GM12864 (cell line): ENCODE measurements around the gene TMEM106B.
"Not testable (repeated sequence)": the region's sequence is repeated elsewhere in the genome, so short reads cannot be mapped to it uniquely, and the experiment has no call there.

ENCODE experiments used
- DNase-seq: peaks from one replicate; pipeline ENCODE4 v3.0.0-alpha.2; 2011; ENCODE audit warnings: low read depth
- H3K4me3 ChIP-seq: 2 replicates; pipeline ENCODE4 v1.5.1; 2011; ENCODE audit warnings: mild to moderate bottlenecking, low read depth, low read length, control low read depth
- TF ChIP-seq, protein P1 (sequence below): IDR thresholded peaks from 2 replicates; pipeline ENCODE4 v1.5.1; 2011; ENCODE audit warnings: low read depth, mild to moderate bottlenecking, moderate library complexity, low read length, control low read depth, inconsistent platforms; ENCODE audit errors: missing control alignments

TMEM106B gene

DNA sequence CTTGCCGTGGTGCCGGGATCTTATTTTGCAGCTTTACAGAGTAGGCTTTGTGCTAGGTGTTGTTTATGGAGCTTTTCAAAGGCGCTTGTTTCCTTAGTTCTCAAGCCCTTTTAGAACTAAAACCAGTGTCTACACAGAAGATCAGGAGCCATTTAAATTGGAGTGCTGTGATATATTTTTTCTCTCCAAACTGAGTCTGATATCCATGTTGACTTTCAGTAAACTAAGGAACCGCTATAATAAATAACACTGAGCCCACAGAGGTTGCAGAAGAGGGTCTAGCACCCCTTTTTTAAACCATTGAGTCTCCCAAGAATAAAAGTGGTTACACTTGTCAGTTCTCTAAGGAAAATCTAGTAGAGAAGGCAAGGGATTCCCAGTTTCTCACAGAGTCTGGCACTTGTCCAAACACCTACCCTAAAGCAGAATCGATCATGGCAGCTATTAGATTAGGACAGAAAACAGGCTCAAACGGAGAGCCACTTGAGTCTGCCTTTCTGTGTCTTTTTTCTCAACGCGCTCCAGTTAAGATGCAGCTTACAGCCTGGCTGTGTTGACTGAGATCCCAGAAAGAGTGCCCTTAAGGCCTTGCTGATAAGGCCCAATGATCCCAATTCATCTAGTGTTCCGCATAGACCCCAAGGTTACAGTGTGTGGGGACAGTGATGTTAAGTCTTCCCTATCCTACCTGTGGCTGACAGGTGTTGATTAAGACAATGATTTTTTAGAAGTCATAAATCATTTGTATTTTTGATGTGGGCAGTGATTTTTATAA lies 804 bp downstream of the TMEM106B start:
- peak overlapping the region; percentile 73 for H3K4me3 ChIP-seq
- DNase-seq = no peak
- TF ChIP-seq, protein P1, sequence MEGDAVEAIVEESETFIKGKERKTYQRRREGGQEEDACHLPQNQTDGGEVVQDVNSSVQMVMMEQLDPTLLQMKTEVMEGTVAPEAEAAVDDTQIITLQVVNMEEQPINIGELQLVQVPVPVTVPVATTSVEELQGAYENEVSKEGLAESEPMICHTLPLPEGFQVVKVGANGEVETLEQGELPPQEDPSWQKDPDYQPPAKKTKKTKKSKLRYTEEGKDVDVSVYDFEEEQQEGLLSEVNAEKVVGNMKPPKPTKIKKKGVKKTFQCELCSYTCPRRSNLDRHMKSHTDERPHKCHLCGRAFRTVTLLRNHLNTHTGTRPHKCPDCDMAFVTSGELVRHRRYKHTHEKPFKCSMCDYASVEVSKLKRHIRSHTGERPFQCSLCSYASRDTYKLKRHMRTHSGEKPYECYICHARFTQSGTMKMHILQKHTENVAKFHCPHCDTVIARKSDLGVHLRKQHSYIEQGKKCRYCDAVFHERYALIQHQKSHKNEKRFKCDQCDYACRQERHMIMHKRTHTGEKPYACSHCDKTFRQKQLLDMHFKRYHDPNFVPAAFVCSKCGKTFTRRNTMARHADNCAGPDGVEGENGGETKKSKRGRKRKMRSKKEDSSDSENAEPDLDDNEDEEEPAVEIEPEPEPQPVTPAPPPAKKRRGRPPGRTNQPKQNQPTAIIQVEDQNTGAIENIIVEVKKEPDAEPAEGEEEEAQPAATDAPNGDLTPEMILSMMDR = no peak

DNA sequence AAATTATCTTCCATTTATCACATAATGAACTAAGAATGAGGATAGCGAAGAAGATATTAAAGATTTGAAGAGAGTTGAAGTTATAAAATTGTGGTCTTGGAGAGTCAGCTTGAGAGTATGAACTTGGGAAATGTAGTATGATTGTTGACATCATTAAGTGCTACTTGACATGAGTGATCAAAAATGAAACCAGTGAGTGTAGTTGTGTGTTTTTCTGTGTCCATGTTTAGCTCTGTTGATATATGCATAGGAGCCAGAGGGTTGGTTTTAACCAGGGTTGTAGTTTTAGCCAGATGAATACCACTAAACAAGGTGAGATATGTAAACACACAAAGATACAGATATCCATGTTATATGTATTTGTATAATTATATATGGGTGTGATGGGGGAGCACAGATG lies 6.2 kb downstream of the TMEM106B start:
- TF ChIP-seq, protein P1 = no peak
- H3K4me3 ChIP-seq = no peak overlapping the region
- no peak for DNase-seq

DNA sequence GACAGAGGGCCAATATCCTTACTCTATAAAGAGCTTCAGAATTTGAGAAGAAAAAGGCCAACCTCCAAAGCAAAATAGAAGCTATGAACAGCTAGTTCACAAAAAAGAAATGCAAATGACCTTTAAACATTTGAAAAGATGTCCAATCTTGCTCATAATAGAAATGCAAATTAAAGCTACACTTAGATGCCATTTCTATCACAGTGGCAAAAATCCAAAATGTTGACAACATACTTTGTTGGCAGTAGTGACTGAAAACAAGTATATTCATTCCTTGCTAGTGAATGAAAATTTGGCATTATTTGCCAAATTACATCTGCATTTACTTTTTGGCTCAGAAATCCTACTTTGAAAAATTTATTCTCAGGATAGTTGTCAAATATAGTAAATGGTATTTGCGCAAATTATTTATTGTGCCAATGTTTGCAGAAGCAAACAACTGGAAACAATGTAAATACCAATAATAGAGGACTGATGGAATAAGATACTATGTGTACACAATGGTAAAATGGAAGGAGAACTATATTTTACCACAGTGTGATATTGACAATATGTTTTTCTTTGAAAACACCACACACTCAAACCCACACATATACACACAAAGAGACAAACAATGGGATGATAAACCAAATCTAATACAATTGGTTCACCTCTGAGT lies 9.4 kb downstream of the TMEM106B start:
- DNase-seq = no peak
- TF ChIP-seq, protein P1 = no peak
- H3K4me3 ChIP-seq = no peak overlapping the region

DNA sequence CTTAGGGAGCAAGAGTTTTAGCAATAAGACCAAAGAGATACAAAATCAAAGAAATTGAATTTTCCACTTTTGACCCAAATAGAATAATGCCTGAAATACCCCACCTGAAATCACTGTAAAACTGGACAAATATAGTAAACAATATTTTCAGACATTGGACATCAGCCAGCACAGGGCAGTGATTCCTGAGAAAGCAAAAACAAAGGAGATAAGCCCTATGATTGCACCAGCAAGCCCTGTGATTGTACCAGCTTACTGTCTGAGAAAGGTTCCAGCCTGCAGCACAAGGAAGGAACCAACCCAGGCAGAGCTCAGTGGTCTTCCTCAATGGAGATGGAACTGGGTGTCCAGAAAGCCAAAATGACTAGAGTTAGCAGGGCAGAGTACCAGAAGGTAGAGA lies 10.3 kb downstream of the TMEM106B start:
- no peak overlapping the region for H3K4me3 ChIP-seq
- TF ChIP-seq, protein P1 = no peak
- DNase-seq = no peak

DNA sequence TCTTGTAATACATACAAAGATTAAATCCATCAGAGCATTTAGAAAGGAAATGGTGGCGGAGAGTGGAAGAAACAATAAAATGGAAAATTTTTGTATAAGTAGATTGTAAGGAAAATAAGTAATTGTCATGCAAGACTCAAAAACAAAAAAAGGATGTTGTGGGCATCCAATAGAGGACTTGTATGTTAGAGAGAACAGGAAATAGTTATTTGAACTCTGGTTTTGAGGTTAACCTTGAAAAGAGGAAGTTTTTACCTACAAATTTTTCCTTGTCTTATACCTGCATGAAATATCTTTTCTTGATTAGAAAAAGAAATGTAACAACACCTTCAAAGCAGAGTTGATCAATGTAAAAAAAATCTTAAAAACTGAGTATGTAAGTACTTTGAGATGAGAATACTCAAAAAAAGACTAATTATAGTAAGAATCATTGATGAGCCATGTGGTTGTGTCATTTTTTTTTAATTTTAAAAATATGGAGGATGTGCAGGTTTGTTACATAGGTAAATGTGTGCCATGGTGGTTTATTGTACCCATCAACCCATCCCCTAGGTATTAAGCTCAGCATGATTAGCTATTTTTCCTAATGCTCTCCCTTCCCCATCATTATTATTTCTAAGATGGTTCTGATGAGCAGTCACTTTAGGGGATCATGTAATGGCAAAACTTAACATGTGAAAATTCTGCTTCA lies 11.9 kb downstream of the TMEM106B start:
- H3K4me3 ChIP-seq = no peak overlapping the region
- no peak for DNase-seq
- TF ChIP-seq, protein P1 = no peak

DNA sequence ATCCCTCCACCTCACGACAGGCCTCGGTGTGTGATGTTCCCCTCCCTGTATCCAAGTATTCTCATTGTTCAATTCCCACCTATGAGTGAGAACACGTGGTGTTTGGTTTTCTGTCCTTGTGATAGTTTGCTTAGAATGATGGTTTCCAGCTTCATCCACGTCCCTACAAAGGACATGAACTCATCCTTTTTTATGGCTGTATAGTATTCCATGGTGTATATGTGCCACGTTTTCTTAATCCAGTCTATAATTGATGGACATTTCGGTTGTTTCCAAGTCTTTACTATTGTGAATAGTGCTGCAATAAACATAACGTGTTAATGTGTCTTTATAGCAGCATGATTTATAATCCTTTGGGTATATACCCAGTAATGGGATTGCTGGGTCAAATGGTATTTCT lies 13.9 kb downstream of the TMEM106B start:
- DNase-seq, H3K4me3 ChIP-seq: not testable (repeated sequence)

DNA sequence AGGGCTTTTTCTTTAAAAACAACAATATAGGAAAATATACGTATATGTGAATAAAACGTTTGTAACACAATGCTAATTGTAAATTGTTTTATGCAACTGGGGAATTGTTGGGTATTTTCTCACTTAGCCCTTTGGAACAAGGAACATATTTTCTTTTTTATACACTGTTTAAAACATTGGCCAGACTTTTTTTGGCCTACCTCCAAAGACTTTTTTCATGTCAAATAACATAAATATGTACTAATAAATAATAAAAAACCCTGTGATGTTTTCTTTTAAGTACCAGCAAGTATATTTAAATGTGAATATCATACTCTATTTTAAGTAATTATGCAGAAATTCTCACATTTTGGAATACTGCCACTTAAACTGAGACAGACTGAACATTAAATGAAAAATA lies 15.7 kb downstream of the TMEM106B start:
- no peak overlapping the region for H3K4me3 ChIP-seq
- TF ChIP-seq, protein P1 = no peak
- DNase-seq = no peak
